GM19468 (cell line): ENCODE measurements around the gene AQP11.
A peak's percentile ranks its signal among the peaks of the same experiment; 100 is the strongest.
"Not testable (repeated sequence)": the region's sequence is repeated elsewhere in the genome, so short reads cannot be mapped to it uniquely, and the experiment has no call there.

Experiments
- ATAC-seq: cut with Tn5 transposase; IDR thresholded peaks from one replicate; pipeline ENCODE4 v1.9.1; 2021; ENCODE audit warnings: mild to moderate bottlenecking, moderate library complexity, moderate number of reproducible peaks; ENCODE audit not compliant: unreplicated experiment; ENCODE audit errors: extremely low read depth

AQP11 gene

GRCh38 chr11:77590194-77590782 is 535 bp downstream of the AQP11 start:
- no peak for ATAC-seq

- ATAC-seq, result no peak
Measured at GRCh38 chr11:77592727-77593126, 3.0 kb downstream of the AQP11 start.

DNA sequence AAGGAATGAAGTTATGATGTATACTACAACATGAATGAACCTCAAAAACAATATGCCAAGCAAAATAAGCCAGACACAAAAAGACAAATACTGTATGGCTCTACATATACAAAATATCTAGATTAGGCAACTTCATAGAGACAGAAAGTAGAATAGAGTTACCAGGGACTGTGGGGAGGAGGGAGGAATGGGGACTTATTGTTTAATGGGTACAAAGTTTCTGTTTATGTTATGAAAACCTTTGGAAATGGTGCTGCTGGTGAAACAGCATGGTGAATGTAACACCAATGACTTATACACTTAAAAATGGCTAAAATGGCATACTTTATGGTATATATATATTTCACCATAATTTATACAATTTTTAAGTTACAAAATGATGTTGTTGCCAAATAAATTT is 4.1 kb downstream of the AQP11 start:
- ATAC-seq, result no peak

GRCh38 chr11:77596626-77597025 is 6.9 kb downstream of the AQP11 start:
- ATAC-seq, result no peak

- ATAC-seq, result no peak
Measured at GRCh38 chr11:77598195-77598594, 8.4 kb downstream of the AQP11 start.

GRCh38 chr11:77602381-77603088 is 12.8 kb downstream of the AQP11 start:
- ATAC-seq, result no peak

DNA sequence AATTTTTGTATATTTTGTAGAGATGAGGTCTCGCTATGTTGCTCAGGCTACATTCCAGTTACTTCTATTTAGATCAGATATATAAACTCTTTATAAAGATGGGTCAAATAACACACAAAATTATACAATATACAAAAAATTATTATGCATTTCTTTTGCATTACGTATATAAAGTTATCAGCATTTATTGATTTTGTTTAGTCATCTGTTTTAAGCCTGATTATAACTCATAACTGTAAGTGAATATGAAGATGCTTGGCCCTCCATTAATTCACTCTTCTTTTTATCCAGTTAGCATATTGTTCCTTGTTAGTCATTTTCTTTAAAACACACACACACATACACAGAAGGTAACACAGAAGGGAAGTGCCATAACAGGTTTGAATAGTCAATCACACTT is 14.5 kb downstream of the AQP11 start:
- ATAC-seq, result no peak

GRCh38 chr11:77609234-77609633 is 19.5 kb downstream of the AQP11 start:
- no peak for ATAC-seq

- no peak for ATAC-seq
Measured at GRCh38 chr11:77611921-77612320, 22.2 kb downstream of the AQP11 start.

DNA sequence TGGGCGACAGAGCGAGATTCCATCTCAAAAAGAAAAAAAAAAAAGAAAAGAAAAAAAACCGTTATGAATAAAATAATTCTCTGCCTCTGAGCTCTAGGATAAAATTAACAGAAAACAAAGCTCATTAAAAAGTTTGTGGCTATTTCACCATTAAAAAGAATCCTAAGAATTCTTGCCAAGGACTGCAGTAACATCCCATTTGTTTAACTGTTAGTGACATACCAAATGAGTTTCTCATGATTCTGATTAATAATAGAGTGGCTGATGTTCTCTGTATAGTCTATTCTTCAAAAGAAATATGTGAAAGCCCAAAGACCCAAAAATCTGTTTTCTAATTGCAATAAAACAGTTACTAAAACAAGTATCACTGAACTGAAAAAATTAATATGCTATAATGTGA is 28.1 kb downstream of the AQP11 start:
- ATAC-seq, result no peak

DNA sequence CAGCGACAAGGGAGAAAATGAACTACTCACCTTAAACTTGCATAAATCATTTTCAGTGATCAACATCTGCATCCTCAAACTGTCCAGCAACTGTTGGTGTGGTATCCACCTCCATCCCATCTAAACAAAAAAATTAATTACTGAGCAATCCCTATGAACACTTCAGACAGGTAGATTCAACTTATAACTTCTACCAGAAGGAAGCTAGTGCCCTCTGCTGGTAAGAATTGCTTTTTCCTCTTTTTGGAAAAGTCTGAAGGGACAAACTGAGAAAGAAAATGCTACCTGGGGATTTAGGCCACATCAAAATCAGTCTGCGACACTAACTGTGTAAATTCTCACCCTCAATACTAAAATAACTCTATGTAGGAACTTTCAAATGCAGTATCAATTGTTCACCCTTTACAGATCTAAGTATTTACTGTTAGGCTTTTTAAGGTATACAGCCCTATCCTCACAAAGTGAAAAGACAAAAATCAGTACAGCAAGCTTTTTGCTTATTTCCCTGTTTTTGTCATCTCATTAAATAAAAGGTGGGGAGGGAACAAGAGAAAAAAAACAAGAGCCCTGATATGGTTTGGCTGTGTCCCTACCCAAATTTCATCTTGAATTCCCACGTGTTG is 29.9 kb downstream of the AQP11 start:
- no peak for ATAC-seq

DNA sequence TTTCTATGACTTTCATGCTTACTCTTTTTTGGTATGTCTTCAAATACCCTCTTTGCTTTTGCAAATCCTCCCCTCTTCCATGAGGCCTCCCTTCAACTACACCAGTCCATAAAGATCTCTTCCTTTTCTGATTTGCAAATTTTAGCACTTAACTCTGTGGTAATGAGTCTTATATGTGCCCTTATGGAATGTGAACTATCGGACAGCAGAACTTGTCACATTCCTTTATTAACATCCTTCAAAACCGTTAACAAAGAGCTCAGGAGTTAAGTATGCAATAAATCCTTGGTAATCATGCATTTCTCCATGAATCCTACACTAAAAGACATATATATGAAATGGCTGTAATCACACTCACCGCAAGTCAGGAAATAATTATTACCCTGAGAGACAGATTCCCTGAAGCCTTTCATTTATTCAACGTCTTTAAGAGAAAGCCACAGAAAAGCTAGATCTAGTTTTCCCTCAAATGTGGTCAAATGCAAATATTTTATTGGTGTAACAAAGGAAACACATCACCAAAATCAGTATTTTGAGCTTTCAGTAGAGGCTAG is 40.5 kb downstream of the AQP11 start:
- ATAC-seq, result no peak

GRCh38 chr11:77633926-77634325 is 44.2 kb downstream of the AQP11 start:
- ATAC-seq, result not testable (repeated sequence)

DNA sequence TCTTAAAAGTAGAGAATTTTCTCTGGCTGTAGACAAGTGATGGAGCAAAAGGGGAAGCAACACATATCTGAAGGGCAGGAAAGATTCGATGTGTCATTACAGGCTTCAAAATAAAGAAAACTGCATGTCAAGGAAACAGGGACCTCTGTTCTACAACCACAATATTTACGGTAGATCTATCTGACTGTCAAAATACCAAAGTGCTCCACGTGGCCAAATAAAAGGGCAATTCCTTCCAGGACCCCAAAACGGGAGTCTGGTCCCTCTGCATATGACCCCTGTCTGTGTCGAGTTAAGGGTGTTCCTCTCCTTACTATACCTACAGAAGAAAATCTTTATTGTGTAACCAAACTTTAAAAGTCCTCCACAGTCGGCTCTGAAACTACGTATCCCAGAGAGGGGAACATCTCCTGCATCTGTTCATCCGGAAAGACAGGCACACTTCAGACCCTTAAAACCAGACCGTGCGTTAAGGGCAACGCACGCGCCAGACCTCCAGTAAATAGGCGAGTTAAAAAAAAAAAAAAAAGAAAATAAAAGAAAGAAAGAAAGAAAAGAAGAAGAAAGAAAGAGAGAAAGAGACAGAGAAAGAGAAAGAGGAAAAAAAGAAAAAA is 47.1 kb downstream of the AQP11 start:
- no peak for ATAC-seq

DNA sequence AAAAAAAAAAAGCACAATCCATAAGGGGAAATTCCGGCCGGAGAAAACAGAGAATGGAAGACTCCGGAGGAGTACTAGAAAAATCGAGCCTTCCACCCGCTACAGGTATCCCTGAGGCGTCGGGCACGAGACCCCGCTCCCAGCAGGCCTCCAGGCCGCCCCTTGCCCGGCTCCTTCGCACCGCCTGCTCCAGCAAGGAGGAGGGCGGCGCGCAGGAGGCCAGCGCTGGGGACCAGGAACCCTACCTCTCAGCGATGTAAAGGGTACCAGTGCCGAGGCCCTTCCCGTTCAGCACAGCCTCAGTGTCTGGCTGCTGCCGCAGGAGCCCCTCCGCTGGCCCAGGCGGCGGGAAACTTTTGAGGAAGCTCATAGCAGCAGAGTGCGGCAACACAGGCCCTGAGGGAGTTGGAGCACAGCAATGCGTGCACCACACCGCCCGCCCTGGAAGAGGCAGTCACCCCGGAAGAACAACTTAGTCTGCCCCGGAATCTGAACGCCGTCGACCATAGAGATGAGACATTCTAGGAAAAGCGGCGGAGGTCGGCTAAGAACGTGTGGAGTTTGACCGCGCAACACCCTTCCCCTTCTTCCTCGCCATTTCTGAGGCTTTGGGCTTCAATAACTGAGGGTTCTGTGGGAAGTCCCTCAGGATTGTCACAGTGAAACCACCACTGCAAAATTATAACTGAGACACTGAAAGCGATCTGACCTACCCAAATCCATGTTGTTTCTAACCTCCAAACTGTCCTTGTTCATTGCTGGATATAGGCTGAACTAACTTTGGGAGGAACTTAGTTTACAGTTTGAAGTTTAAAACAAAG is 47.8 kb downstream of the AQP11 start, which contains the start of gene CLNS1A:
Gene CLNS1A (minus strand): TSS at position 450 of the 821 bp plus-strand sequence. CDS start 80 bp downstream, at position 370.
- peak; percentile 86 for ATAC-seq

- ATAC-seq, result no peak
Measured at GRCh38 chr11:77642228-77642627, 52.5 kb downstream of the AQP11 start.

DNA sequence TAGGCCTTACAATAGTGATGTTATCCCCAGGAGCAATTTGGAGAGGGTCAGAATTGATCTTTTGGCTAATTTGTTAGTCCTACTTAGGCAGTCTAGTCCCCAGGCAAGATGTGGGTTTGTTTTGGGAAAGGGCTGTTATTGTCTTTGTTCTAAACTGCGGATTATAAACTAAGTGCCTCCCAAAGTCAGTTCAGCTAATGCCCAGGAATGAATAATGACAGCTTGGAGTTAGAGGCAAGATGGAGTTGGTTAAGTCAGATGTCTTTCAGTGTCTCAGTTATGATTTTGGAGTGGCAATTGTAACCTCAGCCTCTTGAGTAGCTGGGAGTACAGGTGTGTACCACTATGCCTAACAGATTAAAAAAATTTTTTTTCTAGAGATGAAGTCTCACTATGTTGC is 55.1 kb downstream of the AQP11 start:
- ATAC-seq, result no peak

DNA sequence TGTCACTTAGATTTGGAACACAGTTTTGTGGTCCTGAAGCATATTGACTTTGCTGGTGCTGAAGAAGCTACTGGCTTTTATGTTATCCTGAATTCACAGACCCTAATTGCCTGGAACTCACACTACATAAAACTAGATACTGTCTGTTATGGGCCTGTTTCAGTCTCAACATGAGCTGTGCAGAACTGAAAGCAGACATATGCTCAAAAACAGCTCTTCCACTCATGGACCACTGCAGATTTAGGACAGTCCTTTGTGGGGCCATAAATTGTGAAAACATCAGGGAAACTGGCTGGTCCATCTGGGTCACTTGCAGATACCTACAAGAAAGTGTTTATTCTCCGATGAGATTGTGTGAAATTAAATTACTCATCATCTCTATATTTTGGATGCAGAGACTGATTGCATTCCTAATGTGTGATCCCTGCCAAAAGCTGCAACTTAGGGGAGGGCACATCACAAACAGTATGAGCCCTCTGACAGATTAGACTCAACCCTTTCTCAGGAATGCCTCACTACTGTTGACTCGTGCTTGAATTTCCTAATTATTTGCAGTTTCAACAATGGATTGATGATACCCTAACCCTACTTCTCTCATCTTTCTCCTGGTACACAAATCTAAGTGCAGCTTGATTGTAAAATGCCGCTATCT is 58.0 kb downstream of the AQP11 start:
- no peak for ATAC-seq

GRCh38 chr11:77650123-77650522 is 60.4 kb downstream of the AQP11 start:
- no peak for ATAC-seq
